ENCODE data around the gene TBX22.
"Not testable (repeated sequence)": the region's sequence is repeated elsewhere in the genome, so short reads cannot be mapped to it uniquely, and the experiment has no call there.

The TBX22 gene

DNA sequence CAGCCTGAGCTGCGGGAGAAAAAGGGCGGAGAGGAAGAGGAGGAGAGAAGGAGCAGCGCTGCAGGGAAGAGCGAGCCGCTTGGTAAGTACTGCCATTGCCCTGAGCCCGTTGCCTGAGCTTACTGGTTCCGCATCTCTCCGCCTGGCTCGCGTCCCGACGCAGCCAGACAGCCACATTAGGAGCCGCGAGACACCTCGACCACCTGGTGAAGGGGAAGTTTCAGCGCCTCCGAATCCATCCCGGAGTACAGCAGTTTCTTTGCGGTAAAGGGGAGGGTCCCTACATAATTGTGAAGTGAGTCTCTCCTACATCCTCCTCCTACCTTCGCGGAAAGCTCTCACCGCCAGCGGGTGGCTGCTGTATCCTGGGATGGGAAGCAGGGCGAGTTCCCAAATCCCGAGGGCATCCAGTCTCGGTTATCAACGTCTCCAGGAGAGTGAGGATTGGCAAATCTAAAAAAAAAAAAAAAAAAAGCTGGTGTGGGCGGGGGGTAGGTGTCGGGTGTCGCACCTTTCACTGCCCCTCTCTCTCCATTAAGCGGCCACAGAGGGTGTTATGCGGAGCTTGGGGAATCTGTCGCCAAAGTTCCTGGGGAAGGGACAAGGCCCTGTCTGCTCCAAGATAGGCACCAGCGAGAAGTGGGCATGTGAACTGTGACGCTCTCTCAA lies 7.9 kb downstream of the TBX22 start:
- Histone ChIP-seq H3F3A (ENCODE audit: control insufficient read depth, insufficient read depth) (no peaks in the 10 kb centered on the region), H3K4me2 (ENCODE audit: low read length) (no peak overlapping the region), H3K9me3 (ENCODE audit: control insufficient read depth, insufficient read depth, low read length) (no peaks in the 10 kb centered on the region), H3K4me3 (ENCODE audit: low read length) (no peak overlapping the region), H3K27ac (ENCODE audit: low read depth, low read length) (no peak overlapping the region), H3K9me2 (replicated peaks; ENCODE audit: control insufficient read depth, low read length) (no peaks in the 10 kb centered on the region), H4K20me1 (ENCODE audit: control insufficient read depth, insufficient read depth, low read depth, low read length) (no peaks in the 10 kb centered on the region), H3K27me3 (ENCODE audit: control insufficient read depth, low read length) (no peaks in the 10 kb centered on the region), H3K4me1 (ENCODE audit: control insufficient read depth, low read length) (no peaks in the 10 kb centered on the region), H3K79me2 (ENCODE audit: control insufficient read depth, low read length) (no peaks in the 10 kb centered on the region), H3K36me3 (ENCODE audit: control insufficient read depth, low read length) (no peaks in the 10 kb centered on the region)
- TF ChIP-seq, protein P1, sequence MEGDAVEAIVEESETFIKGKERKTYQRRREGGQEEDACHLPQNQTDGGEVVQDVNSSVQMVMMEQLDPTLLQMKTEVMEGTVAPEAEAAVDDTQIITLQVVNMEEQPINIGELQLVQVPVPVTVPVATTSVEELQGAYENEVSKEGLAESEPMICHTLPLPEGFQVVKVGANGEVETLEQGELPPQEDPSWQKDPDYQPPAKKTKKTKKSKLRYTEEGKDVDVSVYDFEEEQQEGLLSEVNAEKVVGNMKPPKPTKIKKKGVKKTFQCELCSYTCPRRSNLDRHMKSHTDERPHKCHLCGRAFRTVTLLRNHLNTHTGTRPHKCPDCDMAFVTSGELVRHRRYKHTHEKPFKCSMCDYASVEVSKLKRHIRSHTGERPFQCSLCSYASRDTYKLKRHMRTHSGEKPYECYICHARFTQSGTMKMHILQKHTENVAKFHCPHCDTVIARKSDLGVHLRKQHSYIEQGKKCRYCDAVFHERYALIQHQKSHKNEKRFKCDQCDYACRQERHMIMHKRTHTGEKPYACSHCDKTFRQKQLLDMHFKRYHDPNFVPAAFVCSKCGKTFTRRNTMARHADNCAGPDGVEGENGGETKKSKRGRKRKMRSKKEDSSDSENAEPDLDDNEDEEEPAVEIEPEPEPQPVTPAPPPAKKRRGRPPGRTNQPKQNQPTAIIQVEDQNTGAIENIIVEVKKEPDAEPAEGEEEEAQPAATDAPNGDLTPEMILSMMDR (IDR thresholded peaks at IDR 0.05; ENCODE audit: low read depth, low read length, poor library complexity, severe bottlenecking), result no peak
- TF ChIP-seq EZH2phosphoT487 (IDR thresholded peaks at IDR 0.05; ENCODE audit: borderline replicate concordance, low read length), result no peak

GRCh38 chrX:80026116-80026515 lies 11.6 kb downstream of the TBX22 start:
- TF ChIP-seq EZH2phosphoT487 (IDR thresholded peaks at IDR 0.05; ENCODE audit: borderline replicate concordance, low read length), result no peak
- TF ChIP-seq, protein P1 (IDR thresholded peaks at IDR 0.05; ENCODE audit: low read depth, low read length, poor library complexity, severe bottlenecking), result no peak
- Histone ChIP-seq H3K9me2 (replicated peaks; ENCODE audit: control insufficient read depth, low read length) (no peaks in the 10 kb centered on the region), H3F3A (ENCODE audit: control insufficient read depth, insufficient read depth) (no peaks in the 10 kb centered on the region), H3K27me3 (ENCODE audit: control insufficient read depth, low read length) (no peaks in the 10 kb centered on the region), H4K20me1 (ENCODE audit: control insufficient read depth, insufficient read depth, low read depth, low read length) (no peaks in the 10 kb centered on the region), H3K79me2 (ENCODE audit: control insufficient read depth, low read length) (no peaks in the 10 kb centered on the region), H3K4me2 (ENCODE audit: low read length) (no peak overlapping the region), H3K4me1 (ENCODE audit: control insufficient read depth, low read length) (no peaks in the 10 kb centered on the region), H3K4me3 (ENCODE audit: low read length) (no peak overlapping the region), H3K36me3 (ENCODE audit: control insufficient read depth, low read length) (no peaks in the 10 kb centered on the region), H3K9me3 (ENCODE audit: control insufficient read depth, insufficient read depth, low read length) (no peaks in the 10 kb centered on the region), H3K27ac (ENCODE audit: low read depth, low read length) (no peak overlapping the region)

GRCh38 chrX:80066156-80066555 lies 51.6 kb downstream of the TBX22 start:
- H3K4me2 ChIP-seq (ENCODE audit: low read length); H3F3A ChIP-seq (ENCODE audit: control insufficient read depth, insufficient read depth); H3K9me3 ChIP-seq (ENCODE audit: control insufficient read depth, insufficient read depth, low read length); H3K79me2 ChIP-seq (ENCODE audit: control insufficient read depth, low read length); H3K4me1 ChIP-seq (ENCODE audit: control insufficient read depth, low read length); H3K27ac ChIP-seq (ENCODE audit: low read depth, low read length); H3K4me3 ChIP-seq (ENCODE audit: low read length); H4K20me1 ChIP-seq (ENCODE audit: control insufficient read depth, insufficient read depth, low read depth, low read length); H3K9me2 ChIP-seq (replicated peaks; ENCODE audit: control insufficient read depth, low read length); H3K36me3 ChIP-seq (ENCODE audit: control insufficient read depth, low read length); H3K27me3 ChIP-seq (ENCODE audit: control insufficient read depth, low read length): not testable (repeated sequence)

DNA sequence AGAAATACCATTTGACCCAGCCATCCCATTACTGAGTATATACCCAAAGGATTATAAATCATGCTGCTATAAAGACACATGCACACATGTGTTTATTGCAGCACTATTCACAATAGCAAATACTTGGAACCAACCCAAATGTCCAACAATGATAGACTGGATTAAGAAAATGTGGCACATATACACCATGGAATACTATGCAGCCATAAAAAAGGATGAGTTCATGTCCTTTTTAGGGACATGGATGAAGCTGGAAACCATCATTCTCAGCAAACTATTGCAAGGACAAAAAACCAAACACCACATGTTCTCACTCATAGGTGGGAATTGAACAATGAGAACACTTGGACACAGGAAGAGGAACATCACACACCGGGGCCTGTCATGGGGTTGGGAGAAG lies 61.1 kb downstream of the TBX22 start:
- H3K4me2 ChIP-seq (ENCODE audit: low read length); H3K9me2 ChIP-seq (replicated peaks; ENCODE audit: control insufficient read depth, low read length); H3K9me3 ChIP-seq (ENCODE audit: control insufficient read depth, insufficient read depth, low read length); H3K4me1 ChIP-seq (ENCODE audit: control insufficient read depth, low read length); H4K20me1 ChIP-seq (ENCODE audit: control insufficient read depth, insufficient read depth, low read depth, low read length); H3K4me3 ChIP-seq (ENCODE audit: low read length); H3K27ac ChIP-seq (ENCODE audit: low read depth, low read length); H3K27me3 ChIP-seq (ENCODE audit: control insufficient read depth, low read length); H3K36me3 ChIP-seq (ENCODE audit: control insufficient read depth, low read length); H3K79me2 ChIP-seq (ENCODE audit: control insufficient read depth, low read length); H3F3A ChIP-seq (ENCODE audit: control insufficient read depth, insufficient read depth): not testable (repeated sequence)

Measured in DOHH2 (cell line).